KOPT-K1 (cell line): ENCODE data around the gene NOVA2.
A peak's percentile ranks its signal among the peaks of the same experiment; 100 is the strongest.

Source experiments
- H3K27ac ChIP-seq: fragments of 200-600 bp; sonication (generic); 2 replicates; pipeline ENCODE4 v1.5.1; 2016; ENCODE audit warnings: antibody characterized with exemption, mild to moderate bottlenecking, low read depth, low read length; ENCODE audit not compliant: poor library complexity, severe bottlenecking
- H3K36me3 ChIP-seq: fragments of 200-600 bp; sonication (generic); 2 replicates; pipeline ENCODE4 v1.5.1; 2017; ENCODE audit warnings: antibody characterized with exemption, mild to moderate bottlenecking, low read length, moderate library complexity; ENCODE audit not compliant: insufficient read depth
- H3K9me3 ChIP-seq: fragments of 200-600 bp; sonication (generic); 2 replicates; pipeline ENCODE4 v1.5.1; 2017; ENCODE audit warnings: antibody characterized with exemption, low read length, mild to moderate bottlenecking; ENCODE audit not compliant: insufficient read depth, poor library complexity, severe bottlenecking

The NOVA2 gene

GRCh38 chr19:46014941-46015686 lies 41.4 kb upstream of the NOVA2 start:
- Histone ChIP-seq H3K36me3 (peaks cover 26% of the 10 kb centered on the region), H3K27ac (no peak overlapping the region), H3K9me3 (no peaks in the 10 kb centered on the region)

- no peaks in the 10 kb centered on the region for H3K9me3 ChIP-seq
- no peak overlapping the region for H3K27ac ChIP-seq
Measured at GRCh38 chr19:46014534-46014933, 40.9 kb upstream of the NOVA2 start.

DNA sequence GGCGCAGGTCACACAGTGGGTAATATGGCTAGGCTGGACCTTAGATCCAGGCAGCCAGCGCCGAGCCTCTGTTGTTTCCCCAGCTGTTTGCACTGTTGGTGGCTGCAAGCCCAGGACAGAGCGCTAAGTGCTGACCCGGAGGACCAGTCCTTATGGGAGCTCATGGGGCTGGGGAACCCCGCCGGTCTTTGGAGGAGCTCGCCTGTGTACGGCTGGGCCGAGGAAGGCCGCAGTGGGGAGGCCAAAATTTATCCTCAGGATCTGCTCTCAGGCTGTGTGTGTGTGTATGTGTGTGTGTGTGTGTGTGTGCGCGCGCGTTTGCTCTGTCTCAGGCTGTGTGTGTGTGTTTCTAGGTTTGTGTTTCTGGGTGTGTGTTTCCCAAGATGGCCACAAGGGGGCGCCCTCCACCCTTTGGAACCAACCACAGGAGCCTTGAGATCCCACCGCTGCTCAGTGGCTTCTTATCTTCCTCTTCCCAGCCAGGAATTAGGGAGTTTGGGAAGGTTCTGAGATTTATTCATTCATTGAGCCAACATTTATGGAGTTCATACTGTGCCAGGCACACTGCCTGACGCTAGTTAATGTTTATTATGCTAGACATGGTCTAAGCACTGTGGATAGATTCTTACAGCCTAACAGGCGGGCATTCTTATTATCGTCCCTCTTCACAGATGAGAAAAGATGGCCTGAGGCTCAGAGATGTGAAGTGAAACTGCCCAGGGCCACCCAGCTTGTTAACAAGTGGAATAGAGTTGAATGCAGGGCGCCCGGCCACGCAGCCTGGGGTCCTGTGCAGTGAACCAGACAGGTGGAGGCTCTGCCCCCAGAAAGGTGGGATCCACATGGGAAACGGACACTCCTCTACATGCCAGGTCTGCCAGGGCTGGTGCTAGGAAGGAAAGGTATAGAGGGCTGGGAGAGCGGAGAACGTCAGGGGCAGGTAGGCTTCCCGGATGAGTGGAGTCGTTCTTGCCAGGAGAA lies 36.2 kb upstream of the NOVA2 start:
- Histone ChIP-seq H3K9me3 (no peaks in the 10 kb centered on the region), H3K36me3 (peaks cover 26% of the 10 kb centered on the region; the same call in 1 of the 2 replicates), H3K27ac (no peak overlapping the region)

More at GRCh38 chr19:46014534-46014933, 40.9 kb upstream of the NOVA2 start:
- H3K36me3 ChIP-seq: peaks cover 26% of the 10 kb centered on the region

DNA sequence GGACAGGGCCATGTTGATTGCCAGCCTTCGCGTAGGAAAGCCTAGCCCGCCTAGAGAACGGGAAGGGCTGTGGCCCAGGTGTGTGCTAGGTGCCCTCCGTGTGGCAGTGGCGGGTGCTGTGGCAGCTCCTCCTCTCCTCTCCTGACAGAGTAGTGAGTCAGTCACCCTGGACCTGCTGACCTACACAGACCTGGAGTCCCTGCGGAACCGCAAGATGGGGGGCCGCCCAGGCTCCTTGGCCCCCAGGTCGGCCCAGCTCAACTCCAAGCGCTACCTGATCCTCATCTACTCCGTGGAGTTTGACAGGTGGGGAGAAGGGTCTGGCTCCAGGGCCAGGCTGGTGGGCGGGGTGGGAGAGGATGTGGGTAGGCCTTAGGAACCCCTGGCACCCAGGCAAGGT lies 32.7 kb upstream of the NOVA2 start:
- Histone ChIP-seq H3K9me3 (no peaks in the 10 kb centered on the region), H3K36me3 (peaks cover 36% of the 10 kb centered on the region), H3K27ac (no peak overlapping the region)

DNA sequence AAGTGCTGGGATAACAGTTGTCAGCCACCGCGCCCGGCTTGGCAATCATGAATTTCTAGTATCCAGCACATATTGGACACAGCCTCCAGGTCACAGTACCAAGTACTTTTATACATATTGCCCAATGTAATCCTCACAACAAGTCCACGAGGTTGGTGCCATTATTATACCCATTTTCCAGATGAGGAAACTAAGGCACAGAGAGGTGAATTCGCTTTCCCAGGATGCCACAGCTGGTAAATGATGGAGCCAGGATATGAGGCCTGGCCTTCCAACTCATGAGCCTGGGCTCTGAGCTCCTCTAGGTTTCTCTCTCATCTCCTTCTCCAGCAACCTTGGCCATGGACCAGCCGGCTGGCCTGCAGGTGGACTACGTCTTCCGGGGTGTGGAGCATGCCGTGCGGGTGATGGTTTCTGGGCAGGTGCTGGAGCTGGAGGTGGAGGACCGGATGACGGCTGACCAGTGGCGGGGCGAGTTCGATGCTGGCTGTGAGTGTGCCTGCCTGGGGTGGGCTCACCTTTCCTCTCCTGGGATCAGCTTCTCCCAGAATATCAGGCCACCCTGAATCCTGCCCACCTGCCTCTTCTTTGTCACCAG lies 29.1 kb upstream of the NOVA2 start:
- peaks cover 33% of the 10 kb centered on the region for H3K36me3 ChIP-seq
- H3K27ac ChIP-seq: no peak overlapping the region
- no peaks in the 10 kb centered on the region for H3K9me3 ChIP-seq

DNA sequence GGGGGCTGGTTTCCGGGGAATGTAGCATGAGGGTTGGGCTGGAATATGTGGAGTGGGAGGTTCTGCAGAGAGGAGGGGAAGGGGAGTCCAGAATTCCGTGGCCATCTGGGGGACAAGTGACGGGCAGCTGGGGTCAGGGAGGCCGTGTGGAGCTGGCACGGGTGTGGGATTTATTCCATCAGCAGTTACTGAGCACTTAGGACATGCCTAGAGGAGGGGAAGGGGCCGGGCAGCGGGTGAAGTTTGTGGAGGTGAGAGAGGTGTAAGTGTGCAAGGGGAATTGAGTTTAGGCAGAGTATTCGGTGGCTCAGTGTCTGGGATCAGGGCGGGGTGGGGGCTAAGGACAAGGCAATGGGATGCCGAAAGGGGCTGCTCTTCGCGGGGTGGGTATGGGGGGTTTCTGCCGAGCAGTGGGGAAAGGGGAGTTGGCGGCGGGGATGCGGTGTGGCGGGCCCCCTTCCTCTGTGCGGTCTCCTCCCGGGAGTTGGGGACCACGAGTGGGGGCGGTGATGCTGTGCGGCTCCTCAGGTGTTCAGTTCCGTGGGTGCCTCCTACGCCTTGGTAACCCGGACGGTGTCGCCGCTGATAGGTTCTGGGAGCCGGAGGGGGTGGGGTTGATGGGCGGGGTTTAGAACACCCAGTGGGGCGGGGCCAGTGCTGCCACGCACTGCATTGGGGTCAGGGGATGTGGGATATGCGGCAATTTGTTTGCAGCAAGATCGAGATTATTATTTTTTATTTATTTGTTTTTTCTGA lies 27.0 kb upstream of the NOVA2 start:
- H3K9me3 ChIP-seq: no peaks in the 10 kb centered on the region
- H3K36me3 ChIP-seq: peaks cover 19% of the 10 kb centered on the region
- no peak overlapping the region for H3K27ac ChIP-seq

GRCh38 chr19:45999653-46000121 lies 26.0 kb upstream of the NOVA2 start:
- H3K27ac ChIP-seq: no peak overlapping the region
- no peaks in the 10 kb centered on the region for H3K9me3 ChIP-seq
- peaks cover 13% of the 10 kb centered on the region for H3K36me3 ChIP-seq

GRCh38 chr19:45998834-45999233 lies 25.2 kb upstream of the NOVA2 start:
- no peak overlapping the region for H3K27ac ChIP-seq
- H3K36me3 ChIP-seq: peaks cover 13% of the 10 kb centered on the region
- no peaks in the 10 kb centered on the region for H3K9me3 ChIP-seq

DNA sequence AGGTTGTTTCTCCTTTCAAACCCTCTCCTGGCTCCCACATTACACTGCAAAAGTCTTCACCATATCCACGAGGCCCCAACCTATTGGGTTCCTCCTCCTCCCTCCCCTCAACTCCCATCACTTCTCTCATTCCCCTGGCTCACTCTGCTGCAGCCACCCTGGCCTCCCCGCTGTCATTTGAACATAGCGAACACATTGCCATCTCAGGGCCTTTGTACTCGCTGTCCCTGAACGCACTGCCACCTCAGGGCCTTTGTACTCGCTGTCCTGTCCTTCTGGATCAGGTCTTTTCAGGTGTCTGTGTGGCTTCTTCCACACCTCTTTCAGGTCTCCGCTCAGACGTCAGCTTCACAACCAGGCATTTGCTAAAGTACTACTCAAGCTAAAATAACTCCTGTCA lies 23.3 kb upstream of the NOVA2 start:
- no peaks in the 10 kb centered on the region for H3K9me3 ChIP-seq
- H3K27ac ChIP-seq: no peak overlapping the region
- H3K36me3 ChIP-seq: 0 out of 2 replicates have a peak, but pooled peaks cover 3% of the 10 kb centered on the region

DNA sequence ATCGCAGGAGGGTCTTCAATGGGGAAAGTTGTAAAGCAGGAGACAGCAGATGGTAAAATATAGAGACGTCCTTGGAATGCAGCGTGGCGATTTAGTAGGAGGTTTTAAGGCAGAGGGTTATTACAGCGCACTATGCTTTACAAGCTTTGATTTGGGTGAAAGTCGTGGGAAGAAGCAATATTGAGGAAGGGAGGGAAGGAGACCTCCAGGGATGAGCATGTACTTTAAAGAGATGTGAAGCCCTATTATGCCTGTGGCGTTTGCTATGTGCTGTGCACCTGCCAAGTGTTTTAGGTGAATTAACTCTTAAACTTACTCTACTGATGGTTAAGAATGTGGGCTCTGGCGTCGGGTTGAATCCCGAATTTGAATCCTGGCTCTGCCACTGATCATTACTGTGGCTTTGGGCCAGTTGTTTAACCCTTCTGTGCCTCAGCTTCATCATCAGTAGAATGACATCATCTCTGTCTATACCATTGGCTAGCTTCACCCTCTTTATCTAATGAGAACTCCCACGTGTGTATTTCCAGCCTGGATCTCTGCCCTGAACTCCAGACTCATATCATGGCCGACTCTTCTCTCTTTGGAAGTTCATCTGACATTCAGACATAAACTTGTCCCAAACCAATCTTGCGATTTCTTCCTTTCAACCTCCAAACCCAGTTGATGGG lies 22.2 kb upstream of the NOVA2 start:
- H3K9me3 ChIP-seq: no peaks in the 10 kb centered on the region
- peak overlapping the region; percentile 84 for H3K27ac ChIP-seq
- H3K36me3 ChIP-seq: 0 out of 2 replicates have a peak, but pooled peaks cover 3% of the 10 kb centered on the region

GRCh38 chr19:45994998-45995714 lies 21.5 kb upstream of the NOVA2 start, which contains the start of gene CCDC61:
Gene CCDC61 (plus strand): TSS chr19:45995467. CDS start chr19:46003019, 7,552 bp downstream.
- Histone ChIP-seq H3K27ac (peak within 1 kb of the TSS; percentile 84), H3K36me3 (0 out of 2 replicates have a peak, but pooled peaks cover 3% of the 10 kb centered on the region), H3K9me3 (no peaks in the 10 kb centered on the region)

DNA sequence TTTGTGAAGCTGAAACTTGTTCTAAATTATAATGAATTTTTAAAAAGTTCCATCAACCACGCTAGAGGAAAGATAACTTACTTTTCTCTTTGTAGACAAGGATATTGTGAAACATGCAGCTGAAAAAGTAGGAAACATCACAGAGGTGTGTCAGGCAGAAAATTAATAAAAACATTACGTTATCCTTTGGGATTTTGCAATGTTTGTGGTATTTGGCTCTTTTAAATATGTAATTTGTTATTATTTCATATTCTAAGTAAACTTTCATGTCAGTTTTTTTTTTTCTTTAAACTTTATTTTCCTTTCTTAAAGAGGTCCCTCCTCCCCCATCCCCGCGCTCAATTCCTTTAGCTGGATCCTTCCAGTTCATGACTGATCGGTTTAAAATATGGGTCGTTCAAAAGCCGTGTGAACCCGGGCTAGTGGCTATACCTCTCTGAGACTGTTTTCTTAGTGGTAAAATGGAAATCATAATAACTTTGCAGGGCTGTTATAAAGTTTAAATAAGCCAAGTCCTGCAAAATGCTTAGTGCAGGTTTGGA lies 20.9 kb upstream of the NOVA2 start:
- Histone ChIP-seq H3K9me3 (no peaks in the 10 kb centered on the region), H3K27ac (peak overlapping the region; percentile 49), H3K36me3 (0 out of 2 replicates have a peak, but pooled peaks cover 3% of the 10 kb centered on the region)

DNA sequence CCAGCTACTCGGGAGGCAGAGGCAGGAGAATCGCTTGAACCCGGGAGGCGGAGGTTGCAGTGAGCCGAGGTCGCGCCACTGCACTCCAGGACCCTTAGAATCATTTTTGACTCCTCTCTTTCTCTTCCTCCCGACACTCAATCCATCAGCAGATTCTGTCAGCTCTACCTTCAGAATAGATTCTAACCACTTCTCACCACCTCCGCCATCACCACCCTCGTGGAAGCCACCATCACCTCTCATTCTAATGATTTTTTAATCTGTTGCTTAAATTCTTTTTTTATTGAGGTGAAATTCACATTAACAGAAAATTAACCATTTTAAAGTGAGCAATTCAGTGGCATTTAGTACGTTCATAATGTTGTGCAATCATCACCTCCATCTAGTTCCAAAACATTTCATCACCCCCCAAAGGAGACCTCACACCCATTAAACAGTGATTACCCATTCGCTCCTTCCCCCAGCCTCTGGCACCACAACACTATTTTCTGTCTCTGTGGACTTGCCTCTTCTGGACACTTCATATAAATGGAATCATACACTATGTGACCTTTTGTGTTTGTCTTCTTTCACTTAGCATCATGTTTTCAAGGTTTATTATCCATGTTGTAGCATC lies 16.6 kb upstream of the NOVA2 start:
- Histone ChIP-seq H3K27ac (no peak overlapping the region), H3K9me3 (no peaks in the 10 kb centered on the region), H3K36me3 (no peaks in the 10 kb centered on the region)
